NCI-H774 (cell line): Measurements from ENCODE around the gene ALDH4A1.

Source experiments
- DNase-seq: peaks from one replicate; lab custom pipeline; 2025; lab: John Stamatoyannopoulos, UW

The ALDH4A1 gene

GRCh38 chr1:18922848-18923755 is 20.7 kb upstream of the ALDH4A1 start:
- DNase-seq: no peak

DNA sequence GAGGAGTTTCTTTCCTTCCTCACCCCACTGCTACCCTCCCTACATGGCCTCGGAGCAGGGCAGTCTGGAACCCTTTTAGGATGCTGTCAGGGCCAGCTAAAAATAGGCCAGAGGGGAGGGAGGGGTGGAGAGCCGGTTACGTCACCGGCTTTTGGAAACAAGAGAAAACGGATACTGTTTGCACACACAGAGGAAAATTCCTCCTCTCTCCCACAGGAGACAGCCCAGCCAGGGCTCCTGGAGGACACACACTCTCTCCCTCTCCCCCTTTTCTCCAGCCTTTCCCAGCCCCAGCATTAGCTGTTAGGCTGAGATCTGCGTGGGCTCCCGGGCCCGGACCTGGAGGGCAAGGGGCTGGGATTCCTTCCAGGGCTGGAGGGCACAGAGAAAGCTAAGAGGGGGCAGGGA is 20.0 kb upstream of the ALDH4A1 start:
- no peak for DNase-seq

DNA sequence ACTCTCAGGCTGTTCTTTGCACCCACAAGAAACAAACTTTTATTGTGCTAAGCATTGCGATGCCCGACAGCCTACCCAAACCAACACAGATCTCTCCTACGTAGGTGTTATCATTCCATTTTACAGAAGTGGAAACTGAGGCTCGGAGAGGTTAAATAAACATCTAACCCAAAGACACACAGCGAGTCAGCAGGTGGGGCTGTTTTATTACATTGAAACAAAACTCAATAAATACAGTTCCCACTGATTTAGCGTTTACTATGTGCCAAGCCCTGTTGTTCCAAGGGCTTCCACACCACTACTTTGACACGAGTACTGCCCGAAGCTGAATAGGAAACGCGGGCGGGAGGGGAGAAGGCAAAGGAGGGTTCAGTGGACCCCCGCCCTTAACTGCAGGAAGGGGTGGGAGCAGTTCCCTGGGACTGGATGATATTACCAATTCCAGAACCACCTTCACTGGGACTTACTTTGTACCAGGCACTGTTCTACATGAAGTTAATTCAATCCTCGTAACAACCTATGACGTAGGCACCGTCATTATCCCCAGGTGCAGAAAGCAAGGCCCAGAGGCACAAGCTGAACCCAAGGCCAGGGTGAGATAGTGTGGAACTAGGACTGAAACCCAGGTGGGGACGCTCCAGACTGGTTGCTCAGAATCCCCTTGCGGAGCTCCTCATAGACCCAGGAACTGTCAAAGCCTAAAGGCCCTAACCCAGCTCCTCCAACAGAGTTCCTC is 19.3 kb upstream of the ALDH4A1 start:
- DNase-seq: no peak

GRCh38 chr1:18920931-18921330 is 18.6 kb upstream of the ALDH4A1 start:
- no peak for DNase-seq

DNA sequence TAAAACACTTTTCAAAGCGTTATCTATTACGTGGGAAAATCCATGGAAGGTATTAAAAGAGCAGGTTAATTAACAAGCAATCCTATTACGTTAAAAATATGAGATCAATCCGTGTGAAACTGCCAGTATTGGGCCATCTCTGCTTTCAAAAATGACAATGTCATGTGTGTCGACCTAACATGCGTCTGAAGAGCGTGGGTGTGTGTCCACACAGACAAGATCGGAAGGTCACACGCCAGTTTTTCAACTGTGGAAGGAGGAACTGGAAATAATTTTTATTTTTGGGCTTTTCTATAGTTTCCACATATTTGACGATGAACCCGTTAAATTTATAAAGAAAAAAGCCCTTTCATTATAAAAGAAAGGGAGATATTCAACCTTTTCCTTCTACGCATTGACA is 17.6 kb upstream of the ALDH4A1 start:
- DNase-seq: no peak

DNA sequence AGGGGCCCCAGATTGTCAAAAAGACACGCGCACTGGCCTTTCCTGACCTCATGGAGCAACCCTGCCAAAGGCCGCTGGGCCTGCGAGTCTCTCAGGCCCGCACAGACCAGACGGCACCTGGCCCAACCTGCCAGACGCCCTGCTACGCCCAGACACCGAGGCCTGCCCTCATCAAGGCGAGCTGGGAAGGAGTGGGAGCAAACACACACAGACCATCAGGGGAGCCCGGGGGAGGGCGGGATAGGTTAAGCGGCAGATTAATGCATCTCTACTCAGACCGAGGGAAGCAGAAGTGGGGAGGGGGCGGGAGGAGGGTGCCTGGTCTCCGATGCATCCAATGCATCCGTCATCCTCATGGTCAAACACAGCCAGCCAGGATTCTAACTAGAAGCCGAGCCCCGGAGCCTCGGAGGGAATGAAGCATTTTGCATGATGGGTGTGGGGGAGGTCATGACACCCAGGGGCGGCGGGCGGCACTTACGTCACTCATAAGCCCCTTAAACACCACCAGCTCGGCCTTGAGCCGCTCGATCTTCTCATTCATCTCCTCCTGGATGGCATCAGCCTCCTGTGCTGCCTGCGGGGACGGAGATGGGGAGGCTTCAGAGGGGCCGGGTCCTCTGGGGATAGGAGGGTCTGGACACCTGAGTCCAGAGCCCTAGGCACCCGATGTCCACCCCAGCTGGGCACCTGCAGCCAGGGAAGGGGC is 17.0 kb upstream of the ALDH4A1 start:
- no peak for DNase-seq

DNA sequence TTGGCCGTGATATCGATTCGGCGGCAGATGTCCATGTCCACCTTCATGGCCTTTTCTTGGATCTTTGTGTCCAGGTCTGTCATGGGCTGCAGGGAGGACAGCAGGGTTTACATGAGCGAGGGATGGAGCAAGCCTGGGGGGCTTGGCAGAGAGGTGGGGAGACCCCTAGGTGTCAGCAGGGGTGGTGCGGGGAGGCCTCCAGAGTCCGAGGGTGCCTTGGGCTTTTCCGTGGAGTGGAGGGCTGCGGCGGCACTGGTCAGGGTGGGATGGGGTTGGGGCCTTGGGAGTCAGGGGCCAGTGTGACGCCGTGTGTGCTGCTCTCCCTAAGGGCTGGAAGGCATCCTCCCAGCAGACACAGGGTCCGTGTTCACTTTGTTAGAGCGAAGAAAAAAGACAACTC is 16.1 kb upstream of the ALDH4A1 start:
- DNase-seq: no peak

GRCh38 chr1:18917071-18917799 is 14.9 kb upstream of the ALDH4A1 start:
- no peak for DNase-seq

DNA sequence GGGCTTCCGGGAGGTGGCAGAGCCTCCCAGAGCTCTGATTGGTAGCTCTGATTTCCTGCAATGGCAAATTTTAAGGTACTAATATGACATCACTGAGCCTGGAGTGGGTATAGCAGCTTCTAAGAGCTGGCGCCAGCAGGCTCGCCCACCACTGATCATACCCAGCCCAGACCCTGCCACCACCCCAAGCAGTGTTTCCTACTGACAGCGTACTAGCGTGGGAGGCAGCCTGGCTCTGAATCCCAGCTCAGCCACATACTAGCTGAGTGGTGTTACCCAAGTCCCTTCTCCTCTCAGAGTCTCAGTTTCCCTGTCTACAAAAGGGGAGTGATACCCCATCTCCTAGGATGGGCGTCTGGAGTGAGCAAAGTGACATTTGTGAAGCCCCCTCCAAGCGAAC is 13.0 kb upstream of the ALDH4A1 start:
- DNase-seq: no peak

DNA sequence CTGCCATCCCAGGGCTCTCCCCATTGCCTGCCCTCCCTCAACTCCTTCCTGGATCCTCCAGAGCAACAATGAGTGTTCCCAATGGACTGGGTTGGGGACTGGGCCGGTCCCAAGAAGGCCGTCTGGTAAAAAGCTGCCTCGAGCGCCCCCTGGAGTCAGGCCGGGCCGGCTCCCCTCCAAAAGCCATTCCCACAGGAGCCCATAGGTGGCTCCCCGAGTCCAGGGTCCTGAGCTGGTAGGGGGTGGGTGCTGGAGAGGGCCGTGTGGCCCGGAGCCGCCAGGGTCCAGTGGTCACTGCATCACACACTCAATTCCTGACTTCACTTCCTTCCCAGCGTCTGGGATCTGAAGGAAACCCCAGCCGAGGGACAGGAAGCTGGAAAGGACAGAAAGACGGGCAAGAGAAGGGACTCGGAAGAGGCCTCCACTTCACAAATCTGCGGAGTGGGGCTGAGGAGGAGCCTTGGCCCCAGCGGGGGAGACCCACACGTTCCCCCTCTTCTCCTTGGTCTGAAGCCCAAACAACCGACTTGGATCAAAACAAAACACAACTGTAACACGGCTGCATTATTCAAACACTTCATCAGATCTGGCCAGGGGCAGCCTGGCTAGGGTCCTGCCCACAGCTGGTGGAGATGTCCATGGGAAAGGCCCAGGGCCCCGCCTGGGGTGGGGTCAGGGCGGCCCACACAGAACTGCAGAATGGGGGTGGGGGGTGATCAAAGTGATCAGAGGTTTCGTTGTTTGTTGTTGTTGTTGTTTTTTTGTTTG is 10.9 kb upstream of the ALDH4A1 start:
- no peak for DNase-seq

DNA sequence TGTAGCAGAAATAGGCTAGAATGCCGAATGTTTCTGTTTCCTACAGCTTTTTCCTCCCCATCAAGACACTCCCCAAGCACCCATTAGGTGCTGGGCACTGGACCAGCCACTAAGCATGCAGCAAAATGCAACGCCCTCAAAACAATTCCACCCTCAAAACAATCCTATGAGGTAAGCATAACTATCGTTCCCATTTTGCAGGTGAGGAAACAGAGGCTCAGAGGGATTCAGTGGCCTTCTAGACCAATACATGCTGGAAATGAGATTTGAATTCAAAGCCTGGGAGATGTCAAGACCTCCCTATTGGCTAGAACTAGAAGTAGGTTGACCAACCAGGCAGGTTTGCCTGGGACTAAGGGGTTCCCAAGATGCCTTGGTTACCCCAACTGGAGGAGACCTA is 10.2 kb upstream of the ALDH4A1 start:
- DNase-seq: no peak

DNA sequence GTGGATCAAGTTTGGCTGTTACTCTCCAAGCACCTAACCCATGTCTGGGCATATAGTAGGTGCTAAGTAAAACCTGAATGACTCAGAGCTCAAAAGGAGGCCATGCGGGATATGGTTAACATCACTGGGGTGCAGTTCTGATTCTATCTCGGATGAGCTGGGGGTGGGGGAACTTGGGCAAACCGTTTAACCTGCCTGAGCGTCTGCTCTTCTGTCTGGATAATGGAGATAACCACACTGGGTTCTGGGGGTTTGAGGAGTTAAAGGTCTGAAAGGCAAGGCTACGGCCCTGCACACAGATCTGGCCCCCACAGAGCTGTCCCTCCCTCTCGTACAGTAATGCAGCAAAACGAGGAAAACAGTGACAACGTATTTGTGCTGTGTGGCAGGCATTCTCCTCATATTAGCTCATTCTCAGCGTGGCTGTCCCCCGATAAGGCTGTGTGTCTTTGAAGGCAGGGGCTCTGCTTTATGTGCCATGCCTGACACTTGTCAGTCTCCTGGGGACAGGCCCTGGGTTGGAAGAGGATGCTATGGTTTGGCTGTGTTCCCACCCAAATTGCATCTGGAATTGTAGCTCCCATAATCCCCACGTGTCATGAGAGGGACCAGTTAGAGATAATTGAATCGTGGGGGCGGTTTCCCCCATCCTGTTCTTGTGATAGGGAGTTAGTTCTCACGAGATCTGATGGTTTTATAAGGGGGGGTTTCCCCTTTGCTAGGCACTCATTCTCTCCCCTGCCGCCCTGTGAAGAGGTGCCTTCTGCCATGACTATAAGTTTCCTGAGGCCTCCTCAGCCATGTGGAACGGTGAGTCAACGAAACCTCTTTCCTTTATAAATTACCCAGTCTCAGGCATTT is 6.8 kb upstream of the ALDH4A1 start:
- no peak for DNase-seq

GRCh38 chr1:18907917-18908845 is 5.8 kb upstream of the ALDH4A1 start:
- no peak for DNase-seq

GRCh38 chr1:18907021-18907916 is 4.9 kb upstream of the ALDH4A1 start:
- DNase-seq: no peak

GRCh38 chr1:18903291-18903756 is 969 bp upstream of the ALDH4A1 start:
- DNase-seq: no peak

DNA sequence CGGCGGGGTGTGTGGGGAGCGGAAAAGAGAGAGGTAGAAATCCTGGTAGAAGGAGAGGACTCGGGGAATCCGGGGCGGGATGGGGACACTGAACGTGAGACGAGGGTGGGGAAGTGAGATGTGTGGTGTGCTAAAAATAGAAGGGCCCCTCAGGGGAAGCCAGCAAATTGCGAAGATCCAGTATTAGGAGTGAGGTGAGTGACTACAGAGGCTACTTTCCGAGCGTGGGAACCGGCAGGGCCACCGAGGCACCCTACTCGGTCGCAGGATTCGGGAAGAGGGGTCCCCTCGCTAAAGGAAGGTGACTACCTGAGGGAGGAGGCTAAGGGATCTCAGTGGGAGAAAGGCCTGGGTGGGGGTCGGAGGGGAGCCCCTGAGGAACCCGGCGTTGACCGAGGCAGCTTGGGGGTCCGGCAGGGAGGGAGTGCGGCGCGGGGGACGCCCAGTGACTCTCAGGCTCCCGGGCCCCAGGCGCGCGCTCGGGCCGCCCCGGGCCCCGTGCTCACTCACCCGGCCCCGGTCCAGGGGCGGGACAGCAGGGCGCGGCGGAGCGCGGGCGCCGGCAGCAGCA is 318 bp downstream of the ALDH4A1 start:
- no peak for DNase-seq

DNA sequence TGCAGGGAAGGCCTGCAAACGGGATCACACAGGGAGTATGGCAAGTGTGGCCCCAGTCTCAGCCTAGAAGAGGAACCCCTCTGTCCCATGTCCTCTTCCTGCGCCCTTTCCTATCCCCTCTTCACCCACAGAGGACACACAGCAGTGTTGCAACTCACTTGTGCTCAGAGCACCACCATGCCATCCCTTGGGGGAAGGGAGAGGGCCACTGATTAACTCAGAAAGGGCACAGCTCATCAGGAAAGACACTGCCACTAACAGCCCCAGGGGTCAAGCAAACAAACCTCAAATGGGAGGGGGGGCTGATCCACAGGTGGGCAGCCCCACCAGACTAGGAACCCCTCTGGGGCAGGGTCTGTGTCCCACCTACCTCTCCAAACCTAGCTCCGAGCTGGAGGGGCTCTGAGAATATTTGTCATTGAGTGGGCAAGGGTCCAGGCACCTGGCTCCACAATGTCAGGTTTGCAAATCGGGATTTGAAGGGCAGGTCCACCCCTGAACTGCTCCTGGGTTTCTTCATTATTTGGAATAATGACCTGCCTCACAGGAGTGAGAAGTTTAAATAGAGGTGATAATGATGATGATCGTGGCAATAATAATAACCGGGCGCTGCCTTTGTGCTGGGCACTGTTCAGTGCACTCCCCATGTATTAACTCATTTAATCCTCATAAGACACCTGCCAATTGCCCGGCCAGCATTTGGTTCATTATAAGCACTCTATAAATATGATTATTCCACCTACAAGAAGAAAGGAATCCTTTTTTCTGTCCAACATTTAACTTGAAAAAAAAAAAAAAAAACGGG is 1.0 kb downstream of the ALDH4A1 start:
- no peak for DNase-seq
